Fibroblast of villous mesenchyme (primary cell): ENCODE results near the gene ARPC2. TPM values are rescaled to one million over a fixed set of nuclear protein-coding genes. Genes with fewer than 3 reads are reported as not detected.
A peak's percentile ranks its signal among the peaks of the same experiment; 100 is the strongest.

Experiments used
- DNase-seq: peaks from one replicate; pipeline ENCODE4 v3.0.0-alpha.2; 2010; ENCODE audit warnings: low read depth
- H3K4me3 ChIP-seq: 2 replicates; pipeline ENCODE4 v1.5.1; 2011; ENCODE audit warnings: low read depth, mild to moderate bottlenecking, low read length
- total RNA-seq: library from RNA; depleted of rRNA; stranded (reverse); fragments of >200 nt; gene quantifications from 2 replicates; pipeline ENCODE4 v1.2.3, GENCODE V29; 2012
- TF ChIP-seq, protein P1 (sequence below): IDR thresholded peaks from 2 replicates; pipeline ENCODE4 v1.5.1; 2012; ENCODE audit warnings: low read depth, mild to moderate bottlenecking, low read length; ENCODE audit not compliant: insufficient read depth

The ARPC2 gene
- total RNA-seq, 1 donor, result 482 TPM

GRCh38 chr2:218263817-218264641 lies 47.0 kb downstream of the ARPC2 start:
- TF ChIP-seq, protein P1, sequence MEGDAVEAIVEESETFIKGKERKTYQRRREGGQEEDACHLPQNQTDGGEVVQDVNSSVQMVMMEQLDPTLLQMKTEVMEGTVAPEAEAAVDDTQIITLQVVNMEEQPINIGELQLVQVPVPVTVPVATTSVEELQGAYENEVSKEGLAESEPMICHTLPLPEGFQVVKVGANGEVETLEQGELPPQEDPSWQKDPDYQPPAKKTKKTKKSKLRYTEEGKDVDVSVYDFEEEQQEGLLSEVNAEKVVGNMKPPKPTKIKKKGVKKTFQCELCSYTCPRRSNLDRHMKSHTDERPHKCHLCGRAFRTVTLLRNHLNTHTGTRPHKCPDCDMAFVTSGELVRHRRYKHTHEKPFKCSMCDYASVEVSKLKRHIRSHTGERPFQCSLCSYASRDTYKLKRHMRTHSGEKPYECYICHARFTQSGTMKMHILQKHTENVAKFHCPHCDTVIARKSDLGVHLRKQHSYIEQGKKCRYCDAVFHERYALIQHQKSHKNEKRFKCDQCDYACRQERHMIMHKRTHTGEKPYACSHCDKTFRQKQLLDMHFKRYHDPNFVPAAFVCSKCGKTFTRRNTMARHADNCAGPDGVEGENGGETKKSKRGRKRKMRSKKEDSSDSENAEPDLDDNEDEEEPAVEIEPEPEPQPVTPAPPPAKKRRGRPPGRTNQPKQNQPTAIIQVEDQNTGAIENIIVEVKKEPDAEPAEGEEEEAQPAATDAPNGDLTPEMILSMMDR, result peak; percentile 34
- peak; percentile 51 for DNase-seq
- no peak overlapping the region for H3K4me3 ChIP-seq

DNA sequence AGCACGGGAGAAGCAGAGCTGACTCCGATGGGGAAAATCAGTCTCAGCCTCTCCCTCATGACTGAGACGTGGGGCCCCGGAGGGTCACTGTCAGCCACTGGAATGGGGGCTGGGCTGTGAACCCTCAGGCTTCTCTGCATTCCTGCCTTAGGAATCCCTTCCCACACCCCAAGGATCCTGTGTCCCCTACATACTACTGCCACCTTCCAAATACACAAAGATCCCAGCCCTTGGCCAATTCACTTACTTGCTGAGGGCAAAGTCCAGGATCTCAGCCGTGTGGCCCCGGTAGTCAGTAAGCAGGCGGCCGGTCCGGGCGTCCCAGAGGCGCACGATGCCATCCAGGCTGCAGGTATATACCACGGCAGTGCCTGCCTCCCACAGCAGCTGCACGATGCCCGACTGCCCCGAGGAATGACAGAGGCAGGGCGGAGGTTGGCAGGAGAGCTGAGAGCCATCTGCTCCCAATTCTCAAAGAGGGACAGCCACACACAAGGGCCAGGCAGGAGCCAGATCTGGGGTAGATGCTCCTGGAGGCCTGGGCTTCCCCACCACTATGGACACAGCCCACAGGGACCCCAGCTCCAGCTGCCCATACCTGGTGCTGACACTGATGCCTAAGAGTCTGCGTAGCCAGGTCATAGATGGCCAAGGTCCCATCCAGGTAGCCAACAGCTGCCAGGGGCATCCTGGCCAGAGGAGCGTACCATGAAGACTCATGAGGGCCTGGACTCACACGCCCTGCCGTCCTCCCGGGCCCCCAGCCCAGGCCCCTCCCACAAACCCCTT lies 48.0 kb downstream of the ARPC2 start:
- TF ChIP-seq, protein P1, result no peak
- DNase-seq, result no peak
- no peak overlapping the region for H3K4me3 ChIP-seq

DNA sequence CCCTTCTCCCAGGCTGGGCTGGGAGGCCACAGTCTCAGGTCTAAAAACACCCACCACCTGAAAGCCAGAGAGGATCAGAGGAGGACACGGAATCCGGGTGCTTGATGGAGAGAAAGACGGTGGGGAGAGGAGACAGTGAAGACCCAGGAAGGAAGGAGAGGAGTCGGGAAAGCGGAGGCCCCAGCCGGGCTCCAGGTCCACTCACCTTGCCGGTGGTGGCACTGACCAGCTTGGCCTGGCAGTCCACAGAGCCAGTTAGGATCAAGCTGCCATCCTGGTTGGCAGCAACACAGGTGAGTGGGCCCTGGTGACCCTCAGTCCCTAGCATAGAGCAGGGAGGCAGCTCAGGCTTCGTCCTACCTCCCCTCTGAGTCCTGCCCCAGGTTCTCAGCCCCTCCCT lies 48.6 kb downstream of the ARPC2 start:
- no peak for DNase-seq
- TF ChIP-seq, protein P1, result no peak
- H3K4me3 ChIP-seq, result no peak overlapping the region

DNA sequence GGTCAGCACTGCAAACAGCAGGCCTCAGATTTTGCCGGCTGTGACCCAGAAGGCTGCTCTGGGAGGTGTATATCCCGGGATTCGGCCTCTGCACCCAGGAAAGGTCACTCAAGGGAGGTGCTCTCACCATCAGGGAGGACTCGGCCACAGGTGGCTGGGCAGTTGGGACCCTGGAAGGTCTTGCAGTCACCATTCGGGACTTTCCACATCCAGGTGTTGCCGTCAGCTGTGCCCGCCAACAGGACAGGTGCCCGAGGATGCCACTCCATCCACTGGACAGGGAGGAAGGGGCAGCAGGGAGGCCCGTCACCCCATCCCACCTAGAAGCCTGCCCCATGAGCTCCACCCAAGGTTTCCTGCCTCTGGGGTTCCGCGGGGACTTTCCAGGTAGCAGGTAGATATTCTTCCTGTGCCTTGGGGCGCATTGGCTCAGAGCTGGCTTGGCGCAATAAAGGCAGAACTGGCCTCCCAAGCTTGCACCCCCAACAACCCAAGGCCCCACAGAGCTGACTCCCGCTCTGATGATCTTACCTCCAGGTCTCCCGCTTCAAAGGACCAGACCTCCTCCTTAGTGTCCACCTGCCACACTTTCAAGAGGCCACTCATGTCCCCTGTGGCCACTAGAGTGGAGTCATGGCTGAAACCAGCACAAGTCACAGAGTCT lies 49.5 kb downstream of the ARPC2 start:
- no peak for DNase-seq
- TF ChIP-seq, protein P1, result no peak

DNA sequence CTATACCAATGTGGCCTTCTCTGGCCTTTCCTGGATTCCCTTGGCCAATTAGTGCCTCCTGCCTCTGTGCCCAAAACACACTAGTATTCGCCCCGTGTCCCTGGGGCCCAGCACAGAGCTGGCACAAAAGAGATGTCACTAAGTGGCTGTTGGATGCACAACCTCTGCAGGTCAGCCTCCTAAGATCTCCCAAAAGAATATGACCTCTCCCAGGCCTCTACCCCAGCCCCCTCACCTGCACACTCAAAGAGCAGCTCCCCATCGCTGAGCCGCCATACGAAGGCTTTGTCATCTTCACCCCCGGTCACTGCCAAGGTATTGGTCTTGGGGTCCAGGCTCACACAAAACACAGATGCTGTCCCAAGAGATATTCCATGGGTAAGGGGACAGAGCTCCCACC lies 50.3 kb downstream of the ARPC2 start:
- no peak for DNase-seq
- H3K4me3 ChIP-seq, result no peak overlapping the region

More for the DNA sequence above, 49.5 kb downstream of the ARPC2 start:
- H3K4me3 ChIP-seq, result no peak overlapping the region

More for the DNA sequence above, 50.3 kb downstream of the ARPC2 start:
- TF ChIP-seq, protein P1, result no peak
